HG03196 (cell line): ENCODE data around the gene H3-3A.

Experiments
- ATAC-seq: cut with Tn5 transposase; IDR thresholded peaks from one replicate; pipeline ENCODE4 v1.9.1; 2021; ENCODE audit not compliant: unreplicated experiment

H3-3A gene

DNA sequence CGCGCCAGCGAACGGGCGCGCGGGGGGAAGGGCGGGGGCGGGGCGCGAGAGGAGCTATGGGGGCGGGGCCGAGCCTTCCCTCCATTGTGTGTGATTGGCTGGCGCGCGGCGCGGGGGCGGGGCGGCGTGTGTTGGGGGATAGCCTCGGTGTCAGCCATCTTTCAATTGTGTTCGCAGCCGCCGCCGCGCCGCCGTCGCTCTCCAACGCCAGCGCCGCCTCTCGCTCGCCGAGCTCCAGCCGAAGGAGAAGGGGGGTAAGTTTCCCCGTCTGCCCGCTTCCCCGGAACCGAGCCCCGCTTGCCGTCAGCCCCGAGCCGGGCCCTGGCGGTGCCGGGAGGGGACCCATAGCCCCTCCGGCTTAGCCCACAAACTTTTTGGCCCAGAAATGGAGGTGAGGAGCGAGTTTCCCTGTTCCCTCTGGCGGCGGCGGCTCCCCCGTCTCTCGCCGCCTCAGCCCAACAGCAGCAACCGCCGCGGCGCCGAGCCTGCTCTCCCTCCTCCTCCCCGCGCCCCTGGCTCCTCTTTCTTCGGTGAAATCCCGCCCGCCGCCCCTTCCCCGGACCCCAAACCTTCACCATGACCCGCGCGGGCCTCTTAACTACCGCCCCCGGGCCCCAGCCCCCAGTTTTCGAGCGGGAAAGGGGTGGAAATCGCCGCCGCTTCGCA, at the start of gene H3-3A:
Gene H3-3A (plus strand): TSS at position 159 of the 666 bp plus-strand sequence. CDS start 1,636 bp downstream, outside the sequence.
- peak; percentile 77 for ATAC-seq

DNA sequence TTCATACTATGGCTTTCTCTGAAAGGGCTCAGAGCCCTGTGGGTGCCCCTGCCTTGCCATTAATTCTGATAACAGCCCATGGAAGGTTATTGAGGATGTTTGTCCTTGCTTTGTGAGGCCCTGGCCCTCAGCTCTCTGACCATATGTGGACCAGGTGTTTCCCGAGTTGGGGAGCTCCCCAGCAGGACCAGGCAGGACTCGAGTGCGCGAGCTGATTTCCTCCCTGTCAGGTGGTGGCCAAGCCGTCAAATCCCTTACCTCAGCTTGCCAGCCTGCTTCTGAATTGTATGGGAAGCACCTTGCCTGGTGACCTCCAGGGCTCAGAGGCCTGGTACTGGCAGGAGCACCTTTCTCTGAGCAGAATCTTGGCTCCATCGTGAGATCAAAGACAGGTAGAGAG, 45.4 kb upstream of the H3-3A start:
- no peak for ATAC-seq

DNA sequence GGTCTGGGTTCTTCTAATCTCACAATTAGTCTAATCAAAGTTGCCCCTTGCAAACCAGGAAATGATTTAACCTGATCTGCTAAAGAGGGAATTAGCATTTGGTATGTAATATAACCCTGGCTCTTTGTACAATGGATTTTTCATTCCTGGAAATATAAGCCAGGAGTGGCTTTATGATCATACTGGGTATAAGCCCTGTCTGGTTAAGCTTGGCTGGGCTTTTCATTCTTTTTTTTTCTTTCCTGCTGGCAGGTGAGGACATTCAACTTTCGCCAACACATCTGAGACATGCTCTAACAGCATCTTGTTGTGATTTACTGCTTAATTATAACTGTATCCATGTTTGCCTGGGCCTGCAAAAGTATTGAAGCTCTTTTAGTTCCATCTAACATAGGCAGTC, 42.9 kb upstream of the H3-3A start:
- ATAC-seq: no peak

DNA sequence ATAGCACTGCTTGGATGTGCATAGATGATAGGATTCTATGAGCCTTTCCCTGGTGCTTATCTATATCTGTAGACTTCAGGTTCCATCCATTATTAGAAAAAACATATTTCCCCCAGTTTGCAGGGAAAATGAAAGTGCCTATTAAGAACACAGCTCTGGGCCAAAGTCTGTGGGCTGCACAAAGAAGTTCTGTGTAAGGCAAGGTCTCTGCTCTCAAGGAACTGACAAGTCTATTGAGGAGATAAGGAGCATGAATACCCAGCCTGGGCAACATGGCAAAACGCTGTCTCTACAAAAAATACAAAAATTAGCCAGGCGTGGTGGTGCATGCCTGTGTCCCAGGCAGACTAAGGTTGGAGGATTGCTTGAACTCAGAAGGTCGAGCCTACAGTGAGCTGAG, 41.1 kb upstream of the H3-3A start:
- no peak for ATAC-seq

DNA sequence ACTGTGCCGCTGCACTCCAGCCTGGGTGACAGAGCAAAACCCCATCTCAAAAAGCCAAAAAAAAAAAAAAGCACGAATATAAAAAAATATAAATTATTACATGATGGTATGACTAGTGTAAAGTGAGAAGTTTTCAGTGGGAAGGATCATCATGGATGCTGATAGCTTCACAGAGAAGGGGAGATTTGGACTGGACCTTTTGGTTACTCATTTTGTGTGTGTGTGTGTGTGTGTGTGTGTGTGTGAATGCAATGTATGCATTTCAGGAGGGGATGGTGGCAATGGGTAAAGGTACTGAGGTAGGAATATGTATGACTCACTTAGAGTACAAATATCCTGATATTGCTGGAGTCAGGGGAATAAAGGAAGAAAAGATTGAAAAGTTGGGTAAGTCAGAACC, 40.7 kb upstream of the H3-3A start:
- ATAC-seq: no peak

DNA sequence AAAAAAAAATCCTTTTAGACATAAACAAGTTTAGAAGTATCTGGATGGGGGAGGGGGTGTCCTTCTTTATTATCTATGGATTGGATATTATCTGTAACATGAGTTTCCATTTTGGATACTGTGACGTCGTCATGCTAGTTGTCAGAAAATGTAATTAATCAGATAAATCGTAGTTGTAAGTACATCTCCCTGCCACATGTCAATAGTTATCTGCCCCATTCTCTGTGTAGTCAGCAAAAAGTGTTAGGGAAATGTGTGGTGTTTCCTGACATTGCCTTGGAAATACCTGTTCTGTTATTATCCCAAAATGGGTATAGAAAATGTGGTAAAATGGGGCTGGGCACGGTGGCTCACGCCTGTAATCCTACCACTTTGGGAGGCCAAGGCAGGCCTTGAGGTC, 38.8 kb upstream of the H3-3A start:
- ATAC-seq: no peak

DNA sequence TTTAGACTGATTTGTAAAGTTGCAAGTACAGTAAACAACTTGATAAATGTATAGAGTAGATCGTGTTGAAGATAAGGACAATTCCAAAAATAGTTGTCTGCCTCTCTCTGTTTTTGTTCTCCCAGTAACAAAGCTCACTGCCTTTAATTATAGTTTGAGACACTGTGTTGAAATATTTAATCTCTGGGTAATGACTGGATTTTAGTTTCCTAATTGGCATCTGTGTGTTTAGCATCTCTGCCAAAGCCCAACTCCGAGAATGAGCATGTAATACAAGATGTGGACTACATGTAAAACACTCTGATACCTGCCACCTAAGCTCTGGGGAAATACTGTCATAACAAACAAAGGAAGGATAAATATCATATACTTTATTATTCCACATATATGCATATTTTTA, 35.7 kb upstream of the H3-3A start:
- ATAC-seq: no peak

DNA sequence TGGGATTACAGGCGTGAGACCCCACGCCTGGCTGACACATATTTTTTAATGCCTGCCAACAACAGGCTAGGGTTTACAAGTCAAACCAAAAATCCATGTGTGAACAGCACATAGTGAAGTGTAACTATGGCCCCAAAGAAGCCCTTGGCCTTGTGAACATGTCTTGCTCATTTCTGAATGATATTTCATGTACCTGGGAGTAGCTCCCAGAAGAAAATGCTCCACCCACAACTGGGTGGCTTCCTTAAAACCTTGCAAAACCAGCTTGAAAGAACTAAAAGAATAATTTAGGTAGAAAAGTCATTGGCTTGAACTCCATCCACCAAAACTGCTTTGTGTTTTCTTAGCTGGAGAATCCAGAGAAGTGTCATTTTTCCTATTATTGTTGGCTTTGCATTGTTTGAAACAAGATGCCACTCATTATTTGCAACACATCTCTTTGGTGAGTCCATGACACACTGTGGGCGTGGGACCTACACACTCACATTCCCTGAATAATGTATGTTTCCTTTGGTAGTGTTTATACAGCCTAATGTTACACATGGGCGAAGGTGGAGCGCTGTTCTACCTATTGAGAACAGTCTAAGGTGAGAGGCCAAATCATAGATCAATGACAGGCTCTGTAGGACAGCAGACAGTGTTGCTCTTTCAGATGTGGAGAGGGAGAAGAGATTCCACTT, 34.8 kb upstream of the H3-3A start:
- ATAC-seq: no peak

DNA sequence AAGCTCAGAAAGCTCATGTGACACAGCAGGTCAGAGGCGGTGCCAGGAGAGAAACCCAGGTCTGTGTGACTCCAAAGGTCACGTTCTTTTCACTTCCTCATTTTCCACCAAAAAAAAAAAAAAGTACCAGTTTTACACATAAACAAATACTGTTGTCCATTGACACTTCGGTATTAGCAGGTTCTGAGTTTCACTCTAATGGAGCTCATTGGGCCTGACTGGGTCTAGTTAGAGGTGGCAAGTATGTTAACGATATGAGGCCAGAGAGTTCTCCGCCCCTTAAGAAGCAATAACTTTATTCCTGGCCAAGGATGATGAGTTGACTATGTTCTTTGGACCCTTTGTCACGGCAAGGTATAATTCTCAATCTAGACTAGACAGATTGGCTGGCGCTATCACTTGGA, 33.4 kb upstream of the H3-3A start:
- ATAC-seq: peak; percentile 87

DNA sequence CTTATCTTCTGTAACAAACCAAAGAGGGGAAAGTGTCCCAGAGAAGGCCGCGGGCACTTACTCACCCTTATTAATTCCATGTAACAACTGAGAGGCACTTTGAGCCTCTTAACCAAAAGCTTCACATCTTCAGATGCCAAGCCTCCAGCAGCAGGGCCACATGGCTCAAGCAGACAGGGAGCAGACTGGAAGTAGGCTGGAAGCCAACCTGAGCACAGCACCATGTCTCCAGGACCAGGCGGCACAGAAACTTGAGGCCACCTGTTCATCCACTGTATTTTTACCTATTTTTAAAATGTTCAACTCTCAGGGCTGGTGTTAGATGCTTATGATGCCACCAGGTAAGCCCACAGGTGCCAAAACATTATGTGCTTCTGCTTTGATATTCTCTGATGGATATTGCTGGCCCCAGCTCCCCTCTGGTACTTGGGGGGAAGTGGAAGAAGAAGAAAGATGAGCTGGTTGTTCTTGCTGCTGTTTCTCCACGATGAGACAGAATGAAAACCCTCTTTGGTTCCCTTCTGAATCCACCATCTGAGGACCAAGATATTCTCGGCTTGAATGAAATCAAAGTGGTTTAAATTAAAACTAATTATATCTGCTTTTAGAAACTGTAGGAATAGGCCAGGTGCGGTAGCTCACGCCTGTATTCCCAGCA, 32.8 kb upstream of the H3-3A start:
- ATAC-seq: no peak

DNA sequence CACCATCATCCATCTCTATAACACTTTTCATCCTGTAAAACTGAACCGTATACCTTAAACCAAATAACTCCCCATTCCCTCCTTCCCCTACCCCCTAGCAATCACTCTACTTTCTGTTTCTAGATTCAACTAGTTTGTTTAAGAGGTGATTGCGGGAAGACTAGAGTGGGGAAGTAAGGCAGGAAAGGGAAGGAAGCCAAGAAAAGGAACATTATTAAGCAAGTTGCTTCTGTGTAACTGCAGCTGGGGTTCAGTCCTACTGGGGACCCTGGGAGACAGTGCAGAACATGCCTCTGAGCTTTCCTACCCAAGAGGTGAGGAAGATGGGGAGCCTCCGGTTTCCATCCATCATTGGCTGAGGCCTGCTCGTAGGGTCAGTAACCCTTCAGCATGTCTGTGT, 28.9 kb upstream of the H3-3A start:
- ATAC-seq: no peak

DNA sequence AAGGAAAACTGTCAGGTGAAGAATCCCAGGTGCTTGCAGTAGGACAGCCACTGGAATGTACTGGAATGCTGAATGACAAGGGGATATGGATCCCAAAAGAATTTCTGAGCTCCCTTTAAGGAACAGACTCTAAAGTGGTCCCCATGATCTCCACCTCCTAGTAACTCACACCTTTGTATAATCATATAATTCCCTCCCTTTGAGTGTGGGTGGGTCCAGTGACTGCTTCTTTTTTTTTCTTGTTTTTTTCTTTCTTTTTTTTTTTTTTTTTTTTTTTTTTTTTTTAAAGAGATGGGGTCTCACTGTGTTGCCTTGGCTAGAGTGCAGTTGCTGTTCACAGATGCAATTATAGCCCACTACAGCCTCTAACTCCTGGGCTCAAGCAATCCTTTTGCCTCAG, 28.5 kb upstream of the H3-3A start:
- ATAC-seq: no peak

DNA sequence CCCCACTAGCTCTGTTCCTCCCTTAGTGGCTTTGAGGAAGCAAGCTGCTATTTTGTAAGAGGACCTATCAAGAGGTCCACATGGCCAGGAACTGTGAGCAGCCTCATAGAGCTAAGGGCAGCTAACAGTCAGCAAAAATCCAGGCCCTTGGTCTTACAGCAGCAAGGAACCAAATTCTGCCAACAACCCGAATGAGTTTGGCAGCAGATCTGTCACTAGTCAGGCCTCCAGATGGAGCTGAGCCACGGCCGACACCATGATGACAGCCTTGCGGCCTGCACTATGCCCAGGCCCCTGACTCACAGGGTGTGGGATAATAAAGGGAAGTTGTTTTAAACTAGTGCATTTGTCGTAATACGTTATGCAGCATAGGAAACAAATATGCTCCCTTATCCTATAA, 28.0 kb upstream of the H3-3A start:
- ATAC-seq: no peak

DNA sequence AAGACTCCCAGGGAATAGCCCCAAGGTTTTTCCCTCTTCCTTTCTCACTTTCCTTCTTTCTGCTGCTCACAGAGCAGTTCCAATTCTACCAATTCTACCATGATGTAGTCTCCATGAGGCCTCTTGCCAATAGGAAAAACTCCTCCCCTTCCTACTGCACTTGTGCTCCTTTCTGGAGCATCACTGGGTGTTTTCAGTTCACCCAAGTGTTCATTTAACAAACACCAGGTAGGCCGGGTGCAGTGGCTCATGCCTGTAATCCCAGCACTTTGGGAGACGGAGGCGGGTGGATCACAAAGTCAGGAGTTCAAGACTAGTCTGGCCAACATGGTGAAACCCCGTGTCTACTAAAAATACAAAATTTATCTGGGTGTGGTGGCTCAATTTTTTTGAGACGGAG, 26.6 kb upstream of the H3-3A start:
- ATAC-seq: no peak

DNA sequence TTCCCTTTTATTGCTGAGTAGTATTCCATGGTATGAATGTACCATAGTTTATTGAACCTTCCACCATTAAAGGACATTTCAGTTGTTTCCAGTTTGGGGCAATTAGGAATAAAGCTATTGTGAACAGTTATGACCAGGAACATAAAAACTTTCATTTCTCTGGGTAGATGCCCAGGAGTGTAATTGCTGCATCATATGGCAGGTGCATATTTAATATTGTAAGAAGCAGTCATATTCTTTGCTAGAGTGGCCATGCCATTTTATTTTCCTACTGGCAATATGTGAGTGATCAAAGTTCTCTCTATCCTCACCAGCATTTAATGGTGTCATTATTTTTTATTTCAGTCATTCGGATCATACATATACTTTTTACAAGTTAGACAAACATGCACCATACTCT, 23.9 kb upstream of the H3-3A start:
- no peak for ATAC-seq

DNA sequence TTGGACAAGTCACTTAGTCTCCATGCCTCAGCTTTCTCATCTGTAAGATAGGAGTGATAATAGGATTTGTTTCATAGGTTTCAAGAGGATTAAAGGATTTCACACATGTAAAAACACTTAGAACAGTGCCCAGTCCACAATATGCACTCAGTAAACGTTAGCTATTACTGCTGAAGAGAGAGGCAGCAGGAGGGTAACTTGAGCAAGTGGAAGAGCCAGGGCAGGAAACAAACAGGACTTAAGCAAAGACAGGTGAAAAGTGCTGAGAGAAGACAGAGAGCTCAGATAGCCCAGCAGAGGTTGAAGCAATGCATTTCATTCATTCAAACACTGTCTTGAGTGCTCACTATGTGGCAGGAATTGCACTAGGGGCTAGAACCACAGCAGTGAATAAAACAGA, 21.1 kb upstream of the H3-3A start:
- no peak for ATAC-seq

DNA sequence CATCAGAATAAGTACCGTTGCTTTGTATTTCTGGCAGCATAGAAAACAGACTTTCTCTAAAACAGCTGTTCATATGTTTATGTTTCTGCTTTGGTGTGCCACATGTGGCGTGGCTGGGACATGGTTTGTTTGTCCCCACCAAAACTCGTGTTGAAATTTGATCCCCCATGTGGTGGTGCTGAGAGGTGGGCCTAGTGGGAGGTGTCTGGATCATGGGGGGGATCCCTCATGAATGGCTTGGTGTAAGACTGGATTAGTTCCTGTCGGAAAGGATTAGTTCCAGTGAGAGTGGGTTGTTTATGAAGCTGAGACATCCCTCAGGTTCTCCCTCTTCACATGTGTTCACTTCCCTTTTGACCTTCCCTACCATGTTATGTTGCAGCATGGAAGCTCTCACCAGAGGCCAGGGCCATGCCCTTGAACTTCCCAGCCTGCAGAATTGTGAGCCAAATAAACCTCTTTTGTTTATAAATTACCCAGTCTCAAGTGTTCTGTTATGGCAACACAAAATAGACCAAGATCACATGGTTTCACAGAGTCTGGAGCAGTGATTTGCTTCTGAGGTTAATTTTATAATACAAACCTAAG, 17.9 kb upstream of the H3-3A start:
- ATAC-seq: no peak

DNA sequence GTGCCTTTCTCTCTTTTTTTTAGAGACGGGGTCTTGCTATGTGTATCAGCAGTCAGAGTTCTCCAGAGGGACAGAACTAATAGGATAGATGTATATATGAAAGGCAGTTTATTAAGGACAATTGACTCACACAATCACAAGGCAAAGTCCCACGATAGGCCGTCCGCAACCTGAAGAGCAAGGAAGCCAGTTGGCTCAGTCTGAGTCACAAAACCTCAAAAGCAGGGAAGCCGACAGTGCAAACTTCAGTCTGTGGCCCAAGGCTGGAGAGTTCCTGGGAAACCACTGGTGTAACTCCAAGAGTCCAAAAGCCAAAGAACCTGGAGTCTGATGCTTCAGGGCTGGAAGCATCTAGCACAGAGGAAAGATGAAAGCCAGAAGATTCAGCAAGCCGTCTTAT, 16.3 kb upstream of the H3-3A start:
- no peak for ATAC-seq

DNA sequence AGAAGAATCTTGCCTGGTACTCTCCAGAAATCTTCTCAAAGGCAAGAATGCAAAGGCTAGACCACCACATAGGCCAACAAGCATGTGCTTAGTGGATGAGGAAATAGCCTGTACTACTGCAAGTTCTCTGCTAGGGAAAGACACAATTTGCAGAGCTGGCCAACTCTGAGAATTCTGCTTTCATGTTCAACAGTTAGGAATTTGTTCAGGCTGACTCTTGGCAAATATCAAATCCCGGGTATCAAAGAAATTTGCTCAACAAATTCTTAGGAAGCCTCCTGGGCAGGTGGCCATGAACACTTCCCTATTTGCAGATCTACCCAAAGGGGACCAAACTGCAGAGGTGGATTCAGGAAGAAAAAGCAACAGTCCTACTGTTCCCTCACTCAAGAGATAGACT, 15.0 kb upstream of the H3-3A start:
- no peak for ATAC-seq

DNA sequence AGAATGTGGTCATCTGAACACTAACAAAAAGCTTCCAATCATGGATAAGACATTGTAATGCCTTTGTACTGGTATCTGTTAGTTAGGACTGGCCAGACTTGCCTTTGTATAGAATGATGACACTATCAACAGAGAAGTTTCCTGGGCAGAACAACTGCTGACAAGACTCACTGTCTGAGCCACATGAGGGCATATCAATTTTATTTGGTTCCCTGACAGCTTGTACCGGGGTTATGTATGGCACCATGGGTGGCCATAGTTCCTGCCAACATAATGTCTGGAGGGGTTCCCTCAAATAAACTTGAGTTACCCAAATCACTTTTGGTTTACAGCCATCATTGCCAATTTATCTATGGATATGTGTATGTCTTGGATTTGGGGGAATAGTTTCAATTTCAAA, 13.6 kb upstream of the H3-3A start:
- no peak for ATAC-seq

DNA sequence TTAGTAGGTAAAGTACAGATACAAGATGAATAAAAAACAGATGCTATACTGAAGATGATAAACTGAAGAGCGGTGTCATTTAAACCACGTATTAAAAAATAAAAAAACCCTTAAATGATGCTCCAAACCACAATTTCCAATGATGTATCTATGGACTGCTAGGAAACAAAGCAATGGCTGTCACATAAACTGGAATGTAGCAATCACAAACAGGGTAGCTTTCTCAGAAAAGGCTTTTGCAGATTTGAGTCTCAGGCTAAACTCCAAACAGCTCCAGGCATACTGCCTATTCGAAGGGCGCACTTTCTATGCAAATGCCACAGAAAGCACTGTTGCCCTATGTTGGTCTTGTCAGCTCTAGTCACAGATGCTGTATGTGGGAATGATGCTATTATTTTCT, 12.4 kb upstream of the H3-3A start:
- no peak for ATAC-seq

DNA sequence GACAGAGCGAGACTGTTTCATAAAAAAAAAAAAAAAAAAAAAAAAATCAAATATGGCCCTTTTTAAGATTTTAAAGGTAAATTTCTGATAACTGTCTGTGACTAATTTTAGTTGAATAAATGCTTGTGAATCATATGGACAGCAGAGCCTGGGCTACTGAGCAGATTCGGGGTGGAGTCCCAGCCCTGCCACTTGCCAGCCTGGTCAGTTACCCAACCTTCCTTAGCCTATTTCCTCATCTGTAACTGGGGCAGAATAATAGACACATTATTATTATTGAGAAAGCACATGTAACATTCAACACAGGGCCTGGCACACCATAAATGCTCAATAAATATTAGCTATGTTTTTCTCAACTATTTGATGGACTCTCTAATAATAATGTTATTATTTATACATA, 11.2 kb upstream of the H3-3A start:
- ATAC-seq: no peak
